HG03159 (cell line): Measurements from ENCODE around the gene KLHL22.
"Not testable (repeated sequence)": the region's sequence is repeated elsewhere in the genome, so short reads cannot be mapped to it uniquely, and the experiment has no call there.

Experiments
- ATAC-seq: cut with Tn5 transposase; IDR thresholded peaks from one replicate; pipeline ENCODE4 v1.9.1; 2021; ENCODE audit warnings: mild to moderate bottlenecking, moderate library complexity; ENCODE audit not compliant: unreplicated experiment

KLHL22 gene

DNA sequence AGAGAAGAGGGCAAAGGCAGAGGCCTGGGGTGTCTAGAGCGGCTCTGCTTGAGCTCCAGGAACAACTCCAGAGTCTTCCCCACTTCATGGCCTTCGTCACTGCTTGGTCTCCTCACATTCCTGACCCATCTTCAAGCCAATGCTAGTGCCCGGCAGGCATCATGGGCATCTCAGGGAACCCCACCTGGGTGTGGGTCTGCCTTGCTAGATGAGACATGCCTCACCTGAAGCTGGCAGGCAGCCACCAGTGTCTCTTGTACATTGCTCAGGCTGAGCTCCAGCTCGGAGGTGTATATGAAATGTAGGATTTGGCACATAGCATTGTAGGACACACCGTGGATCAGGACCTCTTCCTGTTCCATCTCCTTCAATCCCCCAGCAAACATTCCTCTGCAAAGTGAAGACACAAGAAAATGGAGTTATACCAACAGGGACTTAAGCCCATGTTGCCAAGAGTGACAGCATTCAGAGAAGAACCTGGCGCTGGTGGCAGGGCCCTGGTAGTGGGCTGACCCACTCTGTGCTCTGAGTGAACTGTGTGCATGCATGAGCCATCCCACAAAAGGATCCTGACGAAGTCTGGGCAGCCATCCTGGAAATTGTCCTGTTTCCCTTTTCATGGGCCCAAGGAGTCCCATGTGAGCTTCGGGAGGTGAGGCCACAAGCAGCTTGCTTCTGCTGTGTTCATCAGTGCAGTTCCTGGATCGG is 24.3 kb downstream of the KLHL22 start:
- no peak for ATAC-seq

DNA sequence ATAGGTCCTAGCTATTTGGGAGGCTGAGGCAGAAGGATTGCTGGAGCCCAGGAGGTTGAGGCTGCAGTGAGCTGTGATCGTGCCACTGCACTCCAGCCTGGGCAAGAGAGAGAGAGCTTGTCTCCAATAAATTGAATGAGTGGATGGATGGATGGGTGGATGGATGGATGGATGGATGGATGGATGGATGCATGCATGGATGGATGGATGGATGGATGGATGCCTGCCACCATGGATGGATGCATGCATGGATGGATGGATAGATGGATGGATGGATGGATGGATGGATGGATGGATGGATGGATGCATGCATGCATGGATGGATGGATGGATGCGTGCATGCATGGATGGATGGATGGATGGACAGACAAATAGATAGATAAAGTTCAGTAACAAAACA is 25.1 kb downstream of the KLHL22 start:
- not testable (repeated sequence) for ATAC-seq

DNA sequence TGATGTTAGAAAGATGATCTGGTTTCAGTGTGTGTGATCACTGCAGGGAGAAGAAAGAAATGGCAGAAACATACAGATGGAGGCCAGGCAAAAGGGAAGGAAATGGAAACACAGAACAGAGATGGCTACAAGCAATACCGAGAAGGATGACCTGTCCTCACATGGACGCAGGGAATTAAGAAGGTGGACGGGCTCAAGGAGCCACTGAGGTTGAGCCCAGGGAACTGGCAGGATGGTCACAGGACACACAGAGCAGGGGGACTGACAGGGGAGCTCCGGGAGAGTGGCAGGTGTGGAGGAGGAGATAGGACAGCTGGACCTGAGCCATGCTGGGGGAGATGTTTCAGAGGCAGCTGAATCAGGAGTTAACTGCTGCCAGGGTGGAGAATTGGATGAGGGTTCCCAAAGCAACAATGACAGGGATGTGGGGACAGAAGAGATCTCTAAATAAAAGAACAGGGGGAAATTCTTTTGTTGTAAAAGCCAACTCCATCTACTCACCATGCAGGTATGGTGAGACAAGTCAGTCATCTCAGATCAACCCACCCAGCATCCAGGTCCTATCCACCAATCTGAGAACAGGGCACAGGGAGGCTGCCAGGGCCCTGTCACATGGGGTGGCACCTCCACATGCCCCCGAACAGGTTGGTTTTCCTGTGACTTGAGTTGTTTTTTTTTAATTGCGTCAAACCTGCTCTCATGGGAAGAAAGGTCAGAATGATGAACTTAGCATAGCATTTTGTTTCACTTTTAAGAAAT is 26.3 kb downstream of the KLHL22 start:
- no peak for ATAC-seq

DNA sequence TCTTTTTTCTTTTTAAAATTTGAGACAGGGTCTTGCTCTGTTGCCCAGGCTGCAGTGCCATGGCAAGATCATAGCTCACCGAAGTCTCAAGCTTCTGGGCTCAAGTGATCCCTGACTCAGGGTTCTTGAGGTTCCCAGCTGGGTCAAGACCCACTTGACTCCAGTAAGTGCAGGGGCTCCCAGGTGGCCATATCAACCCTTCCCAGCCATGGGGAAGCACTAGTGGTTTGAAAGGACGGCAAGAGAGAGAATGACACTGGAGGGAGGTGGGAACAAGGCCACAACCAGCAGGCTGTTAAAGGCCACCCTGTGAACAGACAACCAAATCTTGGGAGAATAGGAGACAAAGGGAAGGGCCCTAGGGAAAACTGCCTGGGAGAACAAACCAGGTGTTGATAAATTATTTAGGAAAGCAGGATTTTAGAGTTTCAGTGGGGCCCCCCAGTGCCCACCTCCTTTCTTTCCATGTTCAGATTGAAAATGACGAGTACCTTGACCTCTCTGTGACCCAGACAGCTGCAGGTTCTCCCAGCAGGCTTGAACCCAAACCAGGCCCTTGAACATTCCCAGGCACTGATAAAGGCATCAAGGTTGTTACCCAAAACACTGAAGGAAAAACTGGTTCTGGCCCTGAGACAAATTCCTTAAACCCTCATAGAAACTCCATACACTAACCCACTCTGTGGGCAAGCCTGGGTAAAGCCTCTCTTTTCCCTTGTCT is 28.8 kb downstream of the KLHL22 start:
- ATAC-seq: no peak

DNA sequence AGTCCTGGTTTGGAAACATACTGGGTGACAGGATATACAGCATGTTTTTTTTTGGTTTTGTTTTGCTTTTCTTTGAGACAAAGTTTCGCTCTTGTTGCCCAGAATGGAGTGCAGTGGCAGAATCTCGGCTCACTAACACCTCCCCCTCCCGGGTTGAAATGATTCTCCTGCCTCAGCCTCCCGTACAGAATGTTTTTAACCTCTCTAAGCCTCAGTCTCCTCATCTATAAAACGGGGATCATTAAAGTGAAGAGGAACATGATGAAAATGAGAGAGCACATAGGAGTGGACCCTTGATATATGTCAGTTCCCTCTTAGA is 29.9 kb downstream of the KLHL22 start:
- ATAC-seq: no peak

DNA sequence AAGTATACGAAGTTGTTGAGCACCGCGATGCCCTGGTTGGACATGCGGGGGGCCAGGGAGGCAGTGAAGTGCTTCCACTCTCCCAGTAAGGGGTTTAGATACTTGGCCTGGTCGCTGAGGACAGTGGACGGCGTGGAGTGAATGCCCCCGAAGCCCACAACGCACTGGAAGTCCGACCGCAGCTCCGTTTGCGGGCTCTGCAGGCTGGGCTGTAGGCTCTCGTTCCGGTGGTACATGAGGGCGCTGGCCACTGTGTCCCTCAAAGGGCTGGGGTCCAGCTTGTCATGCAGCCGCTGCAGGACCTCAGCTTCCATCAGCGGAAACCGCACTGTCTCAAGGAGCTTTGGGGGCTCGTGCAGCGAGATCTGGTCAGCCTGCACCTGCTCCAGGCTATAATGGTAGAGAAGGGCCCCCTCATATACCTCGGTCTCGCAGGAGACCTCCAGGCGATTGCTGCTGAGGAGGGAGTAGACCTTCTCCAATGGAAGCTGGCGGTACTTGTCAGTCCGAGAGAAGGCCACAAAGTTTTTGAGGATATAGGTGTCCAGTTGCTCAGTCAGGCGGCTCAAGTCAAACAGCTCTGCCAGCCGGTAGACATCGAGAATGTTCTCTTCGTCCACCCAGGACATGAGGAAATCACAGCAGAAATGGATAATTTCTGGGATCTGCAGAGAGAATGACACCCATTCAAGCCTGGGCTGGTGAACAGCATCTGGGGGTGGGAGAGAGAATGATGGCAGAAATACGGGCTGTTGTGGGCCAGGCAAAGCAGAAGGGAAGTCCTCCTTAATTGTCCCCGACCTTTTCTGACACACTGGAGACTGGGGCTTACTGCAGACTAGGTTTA is 30.5 kb downstream of the KLHL22 start:
- ATAC-seq: no peak

DNA sequence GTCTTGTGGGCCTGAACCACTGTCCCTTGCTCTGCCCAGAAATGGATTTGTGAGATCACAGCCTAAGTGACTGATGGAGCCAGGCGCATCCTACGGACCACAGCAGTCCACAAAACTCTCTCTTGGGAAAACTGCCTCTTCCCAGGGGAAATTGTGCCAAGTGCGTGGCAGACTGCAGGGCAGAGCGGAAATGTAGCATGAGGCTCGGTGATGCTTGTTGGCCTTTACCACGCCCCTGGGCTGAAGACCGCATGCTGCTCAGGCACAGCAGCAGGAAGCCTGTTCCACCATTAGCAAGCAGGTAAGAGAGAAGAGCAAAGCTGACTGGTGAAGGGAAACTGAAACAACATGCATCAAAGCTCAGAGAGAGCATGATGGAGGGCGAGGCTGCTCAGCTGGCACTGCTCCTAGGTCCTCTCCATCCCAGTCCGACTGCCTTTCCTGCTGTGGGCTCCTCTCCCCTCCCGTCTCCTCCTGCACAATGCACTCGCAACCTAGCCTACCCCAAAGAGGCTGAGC is 31.4 kb downstream of the KLHL22 start:
- no peak for ATAC-seq

DNA sequence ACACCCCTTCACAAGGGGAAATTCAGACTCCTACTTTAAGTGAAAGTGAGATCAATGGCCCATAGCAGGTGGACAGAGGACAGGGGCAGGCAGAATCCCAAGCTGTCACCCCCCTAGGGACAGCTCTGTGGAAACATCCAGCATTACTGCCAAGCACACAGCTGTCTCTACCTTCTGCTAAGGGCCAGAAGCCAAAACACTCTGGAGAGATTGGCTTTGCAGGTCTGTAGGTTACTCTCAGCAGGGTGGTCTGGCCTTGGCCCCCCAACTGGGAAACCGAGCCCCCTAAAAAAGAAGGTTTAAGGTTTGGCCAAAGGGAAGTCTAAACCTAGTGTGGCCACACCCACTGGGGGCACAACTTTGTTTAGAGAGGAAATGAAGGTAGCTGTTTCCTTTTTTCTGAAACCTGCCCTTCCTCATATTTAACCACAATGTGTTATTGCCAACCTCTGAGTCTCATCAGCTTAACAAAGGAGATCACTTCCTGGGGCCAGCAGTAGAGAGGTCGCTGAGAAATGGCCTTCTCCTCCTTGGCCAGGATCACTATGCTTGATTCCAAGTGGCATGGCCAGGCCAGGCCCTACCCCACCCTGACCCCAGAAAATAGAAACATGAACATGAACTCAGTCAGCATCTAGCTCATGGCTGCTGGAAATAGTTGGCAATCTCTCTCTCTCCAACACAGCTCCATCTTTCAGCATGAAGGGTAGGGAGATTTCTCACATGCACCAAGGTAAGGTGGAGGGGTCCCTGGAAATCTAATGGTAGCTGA is 32.1 kb downstream of the KLHL22 start:
- no peak for ATAC-seq

DNA sequence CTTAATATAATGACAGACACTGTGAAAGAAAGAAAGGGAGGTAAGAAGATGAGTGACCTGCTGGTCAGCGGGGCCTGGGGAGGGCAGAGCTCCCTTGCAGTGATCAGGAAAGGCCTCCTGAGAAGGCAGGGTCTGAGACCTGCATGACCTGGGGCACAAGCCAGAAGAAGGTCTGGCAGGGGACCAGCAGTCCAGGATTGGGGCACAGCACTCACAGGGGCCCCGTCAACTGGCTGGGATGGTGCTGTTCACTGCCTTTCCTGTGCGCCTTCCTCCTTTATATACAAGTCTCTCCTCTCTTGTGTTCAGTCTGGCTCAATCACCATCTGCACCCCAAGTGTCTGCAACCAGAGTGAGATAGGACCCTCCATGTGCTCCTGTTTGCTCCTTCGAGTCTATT is 35.7 kb downstream of the KLHL22 start:
- no peak for ATAC-seq

DNA sequence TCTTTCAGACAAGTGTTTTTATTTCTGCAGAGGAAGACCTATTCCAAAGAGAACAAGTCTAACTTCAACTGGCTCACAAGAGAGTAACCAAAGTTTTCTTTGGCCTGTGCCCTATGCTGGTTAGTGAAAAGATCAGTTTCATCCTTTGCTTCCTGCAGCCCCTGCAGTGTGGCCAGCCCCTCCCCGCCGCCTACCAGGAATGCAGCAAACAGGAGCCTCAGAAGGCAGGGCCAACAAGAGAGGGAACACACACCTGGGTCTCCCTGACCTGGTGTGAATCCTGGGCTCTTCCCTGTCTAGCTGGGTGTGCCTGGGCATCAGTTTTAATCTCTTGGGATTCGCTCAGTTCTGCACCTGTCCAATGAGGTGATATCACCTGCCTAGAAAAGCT is 36.4 kb downstream of the KLHL22 start:
- ATAC-seq: no peak

DNA sequence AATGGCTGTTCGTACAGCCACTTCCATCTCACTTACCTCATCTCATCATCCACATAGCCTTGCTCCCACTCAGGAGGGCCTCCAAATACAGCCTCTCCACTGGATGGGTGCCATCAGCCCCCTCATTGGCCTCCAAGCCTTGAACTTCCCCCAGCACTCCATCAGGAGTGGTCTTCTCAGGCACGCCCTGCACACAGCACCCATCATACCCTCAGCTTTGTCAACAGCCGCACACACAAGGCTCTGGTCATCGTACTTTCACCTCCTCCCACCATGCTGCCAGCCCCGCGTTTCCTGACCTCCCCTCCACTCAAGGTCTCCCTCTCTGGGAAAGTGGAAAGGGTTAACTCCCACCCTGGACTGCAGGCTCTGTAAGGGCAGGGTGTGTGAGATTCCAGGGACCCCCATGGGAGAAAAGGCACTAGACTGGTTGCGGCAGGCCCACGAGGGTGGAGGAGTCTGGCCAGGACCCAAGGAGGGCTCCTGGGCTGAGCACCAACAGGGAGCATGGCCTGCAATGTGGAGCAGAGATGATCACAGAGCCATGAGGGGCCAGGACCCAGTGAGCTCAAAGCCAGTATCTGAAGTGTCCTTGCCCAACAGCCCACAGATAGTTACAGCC is 37.0 kb downstream of the KLHL22 start:
- ATAC-seq: no peak

DNA sequence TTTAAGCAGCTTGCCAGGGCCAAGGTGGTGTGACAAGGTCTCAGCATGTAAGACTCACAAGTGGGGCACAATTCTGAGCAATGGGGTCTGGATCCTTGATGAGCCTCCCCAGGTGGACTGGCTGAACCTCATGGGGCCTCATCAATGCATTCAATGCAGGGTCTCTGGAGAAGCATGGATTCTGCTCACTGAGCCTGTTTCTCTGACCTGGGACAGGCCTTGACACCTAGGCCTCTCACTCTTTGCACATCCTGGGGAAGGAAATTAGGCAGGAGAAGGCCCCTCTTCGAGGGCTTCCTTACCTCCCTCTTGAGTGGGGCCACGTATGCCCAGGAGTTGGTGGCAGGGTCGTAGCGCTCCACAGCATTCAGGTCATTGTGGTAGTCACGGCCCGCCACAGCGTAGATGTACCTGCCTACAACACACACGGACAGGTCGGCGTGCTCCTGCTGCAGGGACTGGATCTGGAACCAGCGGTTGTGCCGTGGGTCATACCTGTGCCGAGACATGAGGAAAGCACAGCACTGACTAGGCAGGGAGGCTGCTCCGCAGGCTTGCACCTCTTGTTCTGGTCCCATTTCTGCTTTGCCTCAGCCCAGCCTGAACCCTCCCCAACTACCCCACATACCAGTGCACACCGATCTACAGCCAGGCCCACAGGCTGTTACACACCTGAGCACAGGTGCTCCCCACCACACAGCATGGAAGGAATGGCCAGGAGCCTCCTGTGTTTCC is 37.9 kb downstream of the KLHL22 start:
- ATAC-seq: no peak

DNA sequence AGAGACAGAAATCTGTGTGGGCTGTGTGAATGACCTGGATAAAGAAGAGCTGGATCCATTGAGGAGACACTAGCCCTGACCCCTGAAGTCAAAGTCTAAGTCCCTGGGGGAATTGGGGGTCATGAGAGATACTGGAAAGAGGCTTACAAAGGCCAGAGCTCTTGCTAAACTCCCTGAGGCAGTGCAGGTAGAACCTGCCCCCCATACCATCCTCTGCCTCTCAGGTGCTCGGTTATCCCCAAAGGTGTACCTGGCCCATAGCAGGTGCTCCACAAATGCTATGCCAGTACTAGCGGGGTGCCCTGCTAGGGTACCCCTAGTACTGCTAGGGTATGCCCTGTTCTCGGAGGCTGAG is 38.9 kb downstream of the KLHL22 start:
- no peak for ATAC-seq

DNA sequence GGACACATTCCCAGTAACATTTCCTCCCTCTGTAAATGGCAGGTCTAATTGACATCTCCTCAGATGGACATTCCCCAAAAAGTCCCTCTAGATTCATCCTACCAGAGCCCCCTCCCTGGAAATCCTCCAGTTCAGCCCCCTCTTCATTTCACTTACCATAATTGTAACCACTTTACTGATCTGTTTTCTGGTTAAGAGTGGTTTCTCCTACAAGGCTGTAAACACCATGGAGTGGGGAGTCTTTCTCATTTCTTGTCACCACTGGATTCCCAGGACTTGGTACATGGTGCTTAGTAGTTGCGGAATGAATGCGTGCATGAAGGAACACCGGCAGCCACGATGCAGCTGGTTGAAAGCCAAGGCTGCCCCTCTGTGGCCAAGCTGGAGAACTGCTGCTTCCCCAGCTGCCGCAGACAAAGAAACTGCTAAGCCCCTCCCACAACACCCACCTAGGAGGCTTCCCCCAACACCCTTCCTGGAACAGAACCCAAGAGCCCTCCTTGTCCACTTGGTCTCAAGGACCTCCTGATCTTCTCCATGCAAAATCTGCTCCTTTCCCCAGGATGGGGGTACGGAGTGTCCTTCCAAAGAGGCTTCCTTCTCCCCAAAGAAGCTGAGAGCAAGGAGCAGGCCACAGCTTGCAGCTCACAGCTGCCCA is 39.4 kb downstream of the KLHL22 start:
- ATAC-seq: no peak

DNA sequence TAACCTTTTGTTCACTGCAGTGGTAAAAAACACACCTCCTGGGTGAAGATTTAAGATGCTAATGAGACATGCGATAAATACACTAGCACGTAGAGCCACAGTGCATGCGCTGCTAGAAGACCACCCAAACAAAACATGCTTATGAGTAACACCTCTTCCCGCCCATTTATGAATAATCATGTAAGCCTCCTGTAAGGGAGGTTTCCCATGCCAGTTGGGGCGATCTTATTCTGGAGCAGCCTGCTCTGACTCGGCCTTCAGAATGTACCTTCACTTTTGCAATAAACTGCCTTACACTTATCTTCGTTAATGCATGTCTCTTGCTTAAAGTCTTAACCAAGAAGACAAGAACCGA is 39.9 kb downstream of the KLHL22 start:
- ATAC-seq: no peak

DNA sequence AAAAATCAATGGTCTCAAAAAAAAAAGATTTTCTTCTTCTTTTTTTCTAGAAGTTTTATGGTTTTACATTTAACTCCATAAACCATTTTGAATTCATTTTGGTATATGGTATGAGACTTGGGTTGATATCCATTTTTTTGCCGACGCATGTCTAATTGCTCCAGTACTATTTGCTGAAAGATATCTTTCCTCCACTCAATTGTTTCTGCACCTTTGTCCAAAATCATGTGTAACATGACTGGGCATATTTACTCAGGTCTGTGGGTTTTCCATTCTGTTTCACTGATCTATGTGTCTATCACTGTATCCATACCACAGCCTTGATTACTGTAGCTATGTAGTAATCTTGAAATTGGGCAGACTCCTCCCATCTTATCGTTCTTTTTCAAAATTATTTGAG is 42.4 kb downstream of the KLHL22 start:
- no peak for ATAC-seq

DNA sequence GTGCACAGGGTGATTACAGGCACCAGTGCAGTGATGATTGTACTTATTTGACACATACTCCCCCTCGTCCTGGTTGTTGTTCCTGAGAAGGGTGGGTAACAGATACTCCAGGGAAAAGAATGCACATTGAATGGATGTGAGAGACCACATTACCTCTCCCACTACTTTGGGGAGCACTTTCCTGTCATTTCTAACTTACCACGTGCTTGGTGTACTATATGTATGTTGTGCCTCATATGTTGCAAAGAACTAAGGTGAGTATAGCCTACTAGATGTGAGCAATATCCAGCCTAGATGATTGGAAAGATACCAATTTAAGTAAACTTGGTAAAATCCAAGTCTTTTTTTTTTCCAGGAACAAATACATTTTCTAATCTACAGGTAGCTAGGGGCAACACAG is 43.7 kb downstream of the KLHL22 start:
- ATAC-seq: no peak

DNA sequence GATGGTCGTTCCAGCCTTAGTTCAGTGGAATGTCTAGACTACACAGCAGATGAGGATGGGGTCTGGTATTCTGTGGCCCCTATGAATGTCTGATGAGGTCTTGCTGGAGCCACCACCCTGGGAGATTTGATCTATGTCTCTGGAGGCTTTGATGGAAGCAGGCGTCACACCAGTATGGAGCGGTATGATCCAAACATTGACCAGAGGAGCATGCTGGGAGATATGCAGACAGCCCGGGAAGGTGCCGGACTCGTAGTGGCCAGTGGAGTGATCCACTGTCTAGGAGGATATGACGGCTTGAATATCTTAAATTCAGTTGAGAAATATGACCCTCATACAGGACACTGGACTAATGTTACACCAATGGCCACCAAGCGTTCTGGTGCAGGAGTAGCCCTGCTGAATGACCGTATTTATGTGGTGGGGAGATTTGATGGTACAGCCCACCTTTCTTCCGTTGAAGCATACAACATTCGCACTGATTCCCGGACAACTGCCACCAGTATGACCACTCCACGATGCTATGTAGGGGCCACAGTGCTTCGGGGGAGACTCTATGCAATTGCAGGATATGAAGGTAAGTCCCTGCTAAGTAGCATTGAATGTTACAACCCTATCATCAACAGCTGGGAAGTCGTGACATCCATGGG is 44.3 kb downstream of the KLHL22 start:
- not testable (repeated sequence) for ATAC-seq
